Astrocyte of the spinal cord (primary cell): ENCODE data around the gene NDUFS5.
"Not testable (repeated sequence)": the region's sequence is repeated elsewhere in the genome, so short reads cannot be mapped to it uniquely, and the experiment has no call there.

Experiments used
- DNase-seq: peaks from one replicate; pipeline ENCODE4 v3.0.0; 2011; ENCODE audit warnings: low read depth, low spot score
- H3K4me3 ChIP-seq: 2 replicates; pipeline ENCODE4 v1.5.1; 2011; ENCODE audit warnings: low read depth, mild to moderate bottlenecking, low read length, moderate library complexity
- in situ Hi-C: cut with HindIII; loops from 2 replicates; pipeline ENCODE4 v1.10.0; 2017; ENCODE audit warnings: low sequenced_read_pairs
- TF ChIP-seq, protein P1 (sequence below): IDR thresholded peaks from 2 replicates; pipeline ENCODE4 v1.5.1; 2012; ENCODE audit warnings: low read depth, mild to moderate bottlenecking, low read length, inconsistent platforms

The NDUFS5 gene

DNA sequence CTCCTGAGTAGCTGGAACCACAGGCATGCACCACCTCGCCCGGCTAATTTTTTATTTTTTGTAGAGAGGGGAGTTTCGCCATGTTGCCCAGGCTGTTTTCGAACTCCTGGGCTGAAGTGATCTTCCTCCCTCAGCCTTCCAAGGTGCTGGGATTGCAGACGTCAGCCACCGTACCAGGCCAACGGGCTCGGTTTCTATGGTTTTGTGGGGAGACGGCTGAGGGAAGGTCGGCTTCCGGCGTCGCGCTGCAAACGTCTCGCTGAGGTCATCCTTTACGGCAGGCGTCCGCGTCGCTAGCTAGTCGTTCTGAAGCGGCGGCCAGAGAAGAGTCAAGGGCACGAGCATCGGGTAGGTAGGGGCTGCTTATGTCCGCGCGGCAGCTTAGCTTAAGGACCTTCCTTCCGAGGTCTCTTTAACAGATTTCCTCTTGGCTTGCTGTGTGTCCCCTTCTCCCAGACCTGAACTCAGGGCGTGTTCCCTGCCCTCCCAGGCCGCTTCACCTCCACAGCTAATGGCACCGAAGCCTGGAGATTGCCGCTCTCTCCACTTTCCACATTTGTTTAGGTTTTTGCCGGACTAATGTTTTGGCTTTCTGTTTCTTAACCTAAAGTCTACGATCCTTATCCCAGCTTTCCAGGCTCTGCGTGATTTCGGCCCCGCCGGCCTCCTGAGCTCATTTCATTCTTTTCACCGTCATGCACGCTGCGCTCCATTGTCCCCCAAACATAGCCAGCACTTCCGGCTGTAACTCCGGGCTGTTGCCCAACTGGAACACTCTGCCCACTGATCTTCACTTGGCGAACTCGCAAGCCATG is at the start of gene NDUFS5:
Gene NDUFS5 (plus strand): TSS at position 300 of the 815 bp plus-strand sequence. CDS start 2,375 bp downstream, outside the sequence.
- in situ Hi-C loops: no loop called here
- DNase-seq: peak; percentile 95
- TF ChIP-seq, protein P1, sequence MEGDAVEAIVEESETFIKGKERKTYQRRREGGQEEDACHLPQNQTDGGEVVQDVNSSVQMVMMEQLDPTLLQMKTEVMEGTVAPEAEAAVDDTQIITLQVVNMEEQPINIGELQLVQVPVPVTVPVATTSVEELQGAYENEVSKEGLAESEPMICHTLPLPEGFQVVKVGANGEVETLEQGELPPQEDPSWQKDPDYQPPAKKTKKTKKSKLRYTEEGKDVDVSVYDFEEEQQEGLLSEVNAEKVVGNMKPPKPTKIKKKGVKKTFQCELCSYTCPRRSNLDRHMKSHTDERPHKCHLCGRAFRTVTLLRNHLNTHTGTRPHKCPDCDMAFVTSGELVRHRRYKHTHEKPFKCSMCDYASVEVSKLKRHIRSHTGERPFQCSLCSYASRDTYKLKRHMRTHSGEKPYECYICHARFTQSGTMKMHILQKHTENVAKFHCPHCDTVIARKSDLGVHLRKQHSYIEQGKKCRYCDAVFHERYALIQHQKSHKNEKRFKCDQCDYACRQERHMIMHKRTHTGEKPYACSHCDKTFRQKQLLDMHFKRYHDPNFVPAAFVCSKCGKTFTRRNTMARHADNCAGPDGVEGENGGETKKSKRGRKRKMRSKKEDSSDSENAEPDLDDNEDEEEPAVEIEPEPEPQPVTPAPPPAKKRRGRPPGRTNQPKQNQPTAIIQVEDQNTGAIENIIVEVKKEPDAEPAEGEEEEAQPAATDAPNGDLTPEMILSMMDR: no peak
- peak within 1 kb of the TSS; percentile 93 for H3K4me3 ChIP-seq

GRCh38 chr1:38977399-38978244 is 48.5 kb upstream of the NDUFS5 start:
- H3K4me3 ChIP-seq, DNase-seq, in situ Hi-C loops: not testable (repeated sequence)

DNA sequence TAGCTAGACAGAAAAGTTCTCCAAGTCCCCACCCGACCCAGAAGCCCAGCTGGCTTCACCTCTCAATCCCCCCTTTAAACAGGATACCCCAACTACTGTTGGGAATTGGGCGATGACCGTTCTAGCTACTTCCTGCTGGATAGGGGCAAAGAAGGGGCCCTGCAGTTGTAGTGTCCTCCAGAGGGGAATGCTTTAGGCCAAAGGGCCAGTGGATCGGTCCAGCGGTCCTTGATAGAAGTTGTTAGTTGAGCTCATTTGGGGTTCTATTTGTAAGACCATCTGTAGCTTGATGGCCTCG is 48.0 kb upstream of the NDUFS5 start:
- H3K4me3 ChIP-seq, DNase-seq, in situ Hi-C loops: not testable (repeated sequence)

DNA sequence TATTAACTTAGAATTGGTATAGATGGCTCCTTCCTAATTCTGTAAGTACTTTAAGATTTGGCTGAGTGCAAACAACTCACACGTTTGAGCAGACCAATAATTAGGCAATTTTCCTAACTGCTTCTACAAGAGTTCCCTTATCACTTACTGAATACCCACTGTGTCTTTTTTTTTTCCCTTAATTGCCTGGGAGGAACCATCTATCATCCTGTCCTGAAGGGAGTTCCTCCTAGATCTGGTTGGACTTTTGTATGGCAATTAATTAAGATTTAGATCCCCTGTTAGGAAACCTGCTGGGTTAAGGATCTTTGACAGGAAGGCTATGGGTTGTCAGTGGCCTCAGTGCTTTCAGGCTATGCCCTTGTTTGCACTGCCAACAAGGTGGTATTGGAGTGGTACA is 46.8 kb upstream of the NDUFS5 start:
- in situ Hi-C loops, DNase-seq, H3K4me3 ChIP-seq: not testable (repeated sequence)

DNA sequence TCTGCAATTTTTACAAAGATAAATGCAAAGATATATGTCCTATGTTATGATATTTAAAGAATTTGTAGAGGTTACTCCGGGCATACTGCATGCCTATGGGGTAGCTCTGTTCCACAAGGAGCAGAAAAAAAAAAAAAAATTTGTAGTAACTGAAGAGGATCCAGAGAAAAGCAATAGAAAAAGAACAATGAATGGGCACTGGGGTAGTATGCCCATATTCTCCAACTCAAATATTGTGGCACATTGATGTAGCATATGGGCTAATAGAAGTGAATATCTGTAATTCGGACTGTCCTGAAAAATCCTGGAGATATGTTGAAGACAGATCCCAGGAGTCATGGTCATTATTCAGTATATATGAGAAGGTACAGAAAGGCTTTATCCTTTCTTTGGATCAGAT is 36.2 kb upstream of the NDUFS5 start:
- H3K4me3 ChIP-seq: no peak overlapping the region
- in situ Hi-C loops: no loop called here
- TF ChIP-seq, protein P1: no peak

GRCh38 chr1:38990386-38990737 is 35.8 kb upstream of the NDUFS5 start:
- H3K4me3 ChIP-seq: peak overlapping the region; percentile 57
- peak; percentile 26 for DNase-seq
- TF ChIP-seq, protein P1: no peak
- in situ Hi-C loops: no loop called here

More for the DNA sequence above, 36.2 kb upstream of the NDUFS5 start:
- DNase-seq: no peak

GRCh38 chr1:38990738-38991637 is 35.2 kb upstream of the NDUFS5 start, which contains the start of gene AKIRIN1:
Gene AKIRIN1 (plus strand): TSS chr1:38991276. CDS start chr1:38991381, 105 bp downstream.
- in situ Hi-C loops: no loop called here
- TF ChIP-seq, protein P1: no peak
- peak within 1 kb of the TSS; percentile 91 for H3K4me3 ChIP-seq

More at GRCh38 chr1:38990738-38991637, 35.2 kb upstream of the NDUFS5 start, which contains the start of gene AKIRIN1:
- DNase-seq: peak; percentile 97
